ENCODE measurements around the gene TBPL1.

Gene TBPL1

DNA sequence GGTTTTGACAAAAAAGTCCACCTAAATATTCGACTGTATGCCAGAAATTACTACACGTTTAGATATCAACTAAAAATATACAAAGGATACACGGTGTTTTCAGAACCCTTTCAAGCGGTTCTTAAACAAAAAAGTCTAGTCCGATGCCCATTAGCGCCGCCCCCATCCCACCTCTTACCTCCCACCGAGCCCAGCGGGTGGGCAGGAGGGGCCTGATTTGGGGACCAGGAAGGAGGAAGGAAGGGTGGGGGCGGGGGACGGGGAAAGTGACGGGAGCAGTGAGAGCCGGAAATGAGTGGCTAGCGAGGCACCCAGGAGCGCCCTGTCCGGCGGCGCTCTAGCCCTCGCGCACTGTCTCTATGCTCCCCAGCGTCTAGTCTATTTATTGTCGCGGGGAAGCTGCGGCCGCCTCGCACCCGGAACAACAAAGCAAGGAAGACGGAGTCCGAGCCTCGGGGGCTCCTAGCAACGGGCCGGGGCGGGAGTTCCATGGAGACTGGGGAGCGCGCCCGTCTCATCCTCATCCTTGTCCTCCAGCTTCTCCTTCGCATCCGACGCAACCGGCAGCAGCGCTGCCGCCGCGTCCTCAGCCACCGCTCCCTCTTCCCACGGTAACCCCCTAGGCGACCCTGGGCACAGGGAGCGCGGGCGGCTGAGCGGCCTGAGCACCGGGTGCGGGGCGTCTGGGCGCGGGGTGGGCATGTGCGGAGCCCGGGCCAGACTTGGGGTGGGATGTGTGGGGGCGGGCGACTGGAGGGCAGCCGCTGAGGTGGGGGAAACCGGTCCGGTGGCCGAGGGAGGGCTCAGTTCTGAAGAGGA is at the start of gene TBPL1:
TBPL1 (plus strand) TSS at position 410 of the 819 bp plus-strand sequence. CDS start 26,902 bp downstream, outside the sequence.
- peak; percentile 83 for DNase-seq (ENCODE audit: extremely low read depth, low read depth)
- TF ChIP-seq, protein P1, sequence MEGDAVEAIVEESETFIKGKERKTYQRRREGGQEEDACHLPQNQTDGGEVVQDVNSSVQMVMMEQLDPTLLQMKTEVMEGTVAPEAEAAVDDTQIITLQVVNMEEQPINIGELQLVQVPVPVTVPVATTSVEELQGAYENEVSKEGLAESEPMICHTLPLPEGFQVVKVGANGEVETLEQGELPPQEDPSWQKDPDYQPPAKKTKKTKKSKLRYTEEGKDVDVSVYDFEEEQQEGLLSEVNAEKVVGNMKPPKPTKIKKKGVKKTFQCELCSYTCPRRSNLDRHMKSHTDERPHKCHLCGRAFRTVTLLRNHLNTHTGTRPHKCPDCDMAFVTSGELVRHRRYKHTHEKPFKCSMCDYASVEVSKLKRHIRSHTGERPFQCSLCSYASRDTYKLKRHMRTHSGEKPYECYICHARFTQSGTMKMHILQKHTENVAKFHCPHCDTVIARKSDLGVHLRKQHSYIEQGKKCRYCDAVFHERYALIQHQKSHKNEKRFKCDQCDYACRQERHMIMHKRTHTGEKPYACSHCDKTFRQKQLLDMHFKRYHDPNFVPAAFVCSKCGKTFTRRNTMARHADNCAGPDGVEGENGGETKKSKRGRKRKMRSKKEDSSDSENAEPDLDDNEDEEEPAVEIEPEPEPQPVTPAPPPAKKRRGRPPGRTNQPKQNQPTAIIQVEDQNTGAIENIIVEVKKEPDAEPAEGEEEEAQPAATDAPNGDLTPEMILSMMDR (IDR thresholded peaks at IDR 0.05; ENCODE audit: low read depth, low read length, missing control alignments): no peak
- peak within 1 kb of the TSS; percentile 70 for H3K4me3 ChIP-seq (replicated peaks; ENCODE audit: low read depth, low read length)

DNA sequence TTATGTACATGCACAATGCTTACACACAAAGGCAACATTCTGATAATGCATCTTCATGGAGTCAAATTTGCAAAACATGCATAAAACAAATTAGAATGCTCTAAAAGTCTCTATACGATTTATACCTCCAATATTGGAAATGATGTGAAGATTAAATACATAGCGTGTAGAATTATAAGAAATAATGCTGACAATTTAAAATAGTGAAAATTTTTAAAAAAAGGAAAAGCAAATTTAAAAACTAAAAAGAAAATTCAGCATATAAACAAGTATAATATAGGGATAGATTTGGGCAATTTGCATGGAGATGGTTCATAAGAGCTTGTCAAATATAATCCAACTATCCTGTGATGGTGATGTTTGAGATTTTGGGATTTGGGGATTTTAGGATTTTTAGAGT is 49.2 kb upstream of the TBPL1 start:
- TF ChIP-seq, protein P1 (IDR thresholded peaks at IDR 0.05; ENCODE audit: low read depth, low read length, missing control alignments): no peak
- no peak for DNase-seq (ENCODE audit: extremely low read depth, low read depth)
- H3K4me3 ChIP-seq (replicated peaks; ENCODE audit: low read depth, low read length): no peak overlapping the region

DNA sequence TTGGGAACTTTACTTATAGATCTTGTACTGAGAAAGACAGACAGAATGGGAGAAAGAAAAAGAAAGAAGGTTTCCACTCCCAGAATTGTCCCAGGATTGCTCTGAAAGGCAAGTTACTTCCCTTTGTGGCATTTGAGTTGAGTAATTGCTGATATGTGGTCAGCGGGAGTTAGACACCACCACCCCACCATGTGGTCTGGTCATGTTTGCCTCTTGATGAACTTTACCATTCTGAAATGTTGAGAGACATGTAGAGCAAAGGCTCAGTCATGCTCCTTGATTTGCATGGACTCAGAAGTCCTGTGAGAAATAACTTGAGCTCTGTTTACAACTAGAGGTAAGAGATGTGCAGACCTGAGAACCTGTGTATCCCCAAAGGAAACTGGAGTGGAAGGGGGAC is 47.0 kb upstream of the TBPL1 start:
- DNase-seq (ENCODE audit: extremely low read depth, low read depth): no peak
- no peak overlapping the region for H3K4me3 ChIP-seq (replicated peaks; ENCODE audit: low read depth, low read length)
- TF ChIP-seq, protein P1 (IDR thresholded peaks at IDR 0.05; ENCODE audit: low read depth, low read length, missing control alignments): no peak

DNA sequence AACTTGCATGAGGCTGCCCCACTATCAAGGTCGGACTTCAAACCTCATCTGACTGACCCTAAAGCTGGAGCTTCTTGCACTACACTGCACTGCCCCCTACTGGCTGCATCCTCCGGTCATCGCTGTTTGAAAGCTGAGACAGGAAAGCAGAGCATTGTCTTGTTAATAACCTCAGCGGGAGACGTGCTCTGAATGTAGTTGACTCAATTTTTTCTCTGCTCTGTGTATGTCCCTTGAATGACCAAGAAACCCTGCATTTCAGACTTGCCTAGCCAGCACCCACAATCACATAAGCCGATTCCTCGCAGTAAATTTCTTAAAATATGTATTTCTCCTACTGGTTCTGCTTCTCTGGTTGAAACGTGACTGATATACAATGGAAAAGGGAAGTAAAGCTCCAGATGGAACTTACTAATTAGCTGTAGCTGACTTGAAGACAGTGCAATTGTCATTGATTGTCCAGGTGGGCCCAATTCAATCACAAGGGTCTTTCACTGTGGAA is 36.3 kb upstream of the TBPL1 start:
- no peak overlapping the region for H3K4me3 ChIP-seq (replicated peaks; ENCODE audit: low read depth, low read length)
- TF ChIP-seq, protein P1 (IDR thresholded peaks at IDR 0.05; ENCODE audit: low read depth, low read length, missing control alignments): peak; percentile 98
- peak; percentile 80 for DNase-seq (ENCODE audit: extremely low read depth, low read depth)

DNA sequence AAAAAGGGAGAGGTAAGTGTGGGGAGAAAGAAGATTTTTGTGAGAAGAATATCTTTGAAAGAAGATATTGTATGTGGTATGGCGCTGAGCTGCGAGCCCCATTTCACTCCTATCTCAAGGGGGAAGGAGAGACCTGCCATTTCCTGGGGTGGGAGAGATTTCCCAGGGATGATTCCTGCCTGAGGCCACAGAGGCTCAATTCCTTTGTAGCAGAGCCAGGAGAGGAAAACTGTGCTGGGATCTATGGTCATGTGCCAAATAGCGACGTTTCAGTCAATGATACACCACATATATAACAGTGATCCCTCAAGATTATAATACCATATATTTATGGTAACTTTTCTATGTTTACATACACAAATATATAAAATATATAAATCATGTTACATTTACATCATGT is 35.2 kb upstream of the TBPL1 start:
- H3K4me3 ChIP-seq (replicated peaks; ENCODE audit: low read depth, low read length): no peak overlapping the region
- DNase-seq (ENCODE audit: extremely low read depth, low read depth): no peak
- TF ChIP-seq, protein P1 (IDR thresholded peaks at IDR 0.05; ENCODE audit: low read depth, low read length, missing control alignments): no peak

DNA sequence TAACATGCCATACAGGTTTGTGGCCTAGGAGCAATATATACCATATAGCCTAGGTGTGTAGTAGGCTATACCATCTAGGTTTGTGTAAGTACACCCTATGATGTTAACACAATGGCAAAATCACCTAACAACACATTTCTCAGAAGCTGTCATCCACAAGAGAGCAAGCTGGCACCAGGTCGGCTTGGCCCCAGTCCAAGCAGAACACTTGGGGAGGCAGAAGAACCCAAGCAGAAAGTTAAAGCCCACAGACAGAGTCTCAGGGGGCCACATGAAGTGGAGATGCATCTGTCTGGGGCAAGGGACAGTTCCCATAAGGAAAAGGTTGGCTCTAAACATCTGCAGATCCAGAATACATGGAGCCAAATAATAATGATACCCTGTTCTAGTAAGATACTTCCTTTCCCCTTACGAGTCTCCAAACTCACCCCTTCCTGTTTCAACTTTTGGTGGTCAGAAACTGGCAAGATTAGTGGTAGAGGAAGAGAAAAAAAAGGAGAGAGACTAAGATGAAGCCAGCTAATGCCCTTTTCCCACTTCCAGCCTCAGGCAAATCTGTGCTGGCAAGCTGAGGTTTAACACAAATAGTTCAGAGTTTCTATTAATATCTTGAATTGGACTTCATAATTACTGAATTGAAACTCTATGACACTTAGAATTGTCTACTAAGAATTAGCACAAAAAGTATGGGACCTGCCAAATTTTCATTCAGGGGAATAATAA is 34.7 kb upstream of the TBPL1 start:
- DNase-seq (ENCODE audit: extremely low read depth, low read depth): no peak
- TF ChIP-seq, protein P1 (IDR thresholded peaks at IDR 0.05; ENCODE audit: low read depth, low read length, missing control alignments): no peak
- no peak overlapping the region for H3K4me3 ChIP-seq (replicated peaks; ENCODE audit: low read depth, low read length)

Data from HFF-Myc (cell line).